Measurements from ENCODE around the gene TRAF6. TPM values are rescaled to one million over a fixed set of nuclear protein-coding genes. Genes with fewer than 3 reads are reported as not detected.
"Not testable (repeated sequence)": the region's sequence is repeated elsewhere in the genome, so short reads cannot be mapped to it uniquely, and the experiment has no call there.

The TRAF6 gene
- 15.8 and 15.9 TPM in 2 replicates for total RNA-seq

- TF ChIP-seq, protein P1, sequence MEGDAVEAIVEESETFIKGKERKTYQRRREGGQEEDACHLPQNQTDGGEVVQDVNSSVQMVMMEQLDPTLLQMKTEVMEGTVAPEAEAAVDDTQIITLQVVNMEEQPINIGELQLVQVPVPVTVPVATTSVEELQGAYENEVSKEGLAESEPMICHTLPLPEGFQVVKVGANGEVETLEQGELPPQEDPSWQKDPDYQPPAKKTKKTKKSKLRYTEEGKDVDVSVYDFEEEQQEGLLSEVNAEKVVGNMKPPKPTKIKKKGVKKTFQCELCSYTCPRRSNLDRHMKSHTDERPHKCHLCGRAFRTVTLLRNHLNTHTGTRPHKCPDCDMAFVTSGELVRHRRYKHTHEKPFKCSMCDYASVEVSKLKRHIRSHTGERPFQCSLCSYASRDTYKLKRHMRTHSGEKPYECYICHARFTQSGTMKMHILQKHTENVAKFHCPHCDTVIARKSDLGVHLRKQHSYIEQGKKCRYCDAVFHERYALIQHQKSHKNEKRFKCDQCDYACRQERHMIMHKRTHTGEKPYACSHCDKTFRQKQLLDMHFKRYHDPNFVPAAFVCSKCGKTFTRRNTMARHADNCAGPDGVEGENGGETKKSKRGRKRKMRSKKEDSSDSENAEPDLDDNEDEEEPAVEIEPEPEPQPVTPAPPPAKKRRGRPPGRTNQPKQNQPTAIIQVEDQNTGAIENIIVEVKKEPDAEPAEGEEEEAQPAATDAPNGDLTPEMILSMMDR (IDR thresholded peaks at IDR 0.05; ENCODE audit: insufficient read depth, low read length, poor library complexity, severe bottlenecking) = peak; percentile 74
- DNase-seq (ENCODE audit: low read depth) = no peak
Observed at GRCh38 chr11:36509694-36510593, at the start of gene TRAF6. TRAF6 (minus strand) TSS chr11:36510272; CDS start chr11:36501515, 8,757 bp downstream.

DNA sequence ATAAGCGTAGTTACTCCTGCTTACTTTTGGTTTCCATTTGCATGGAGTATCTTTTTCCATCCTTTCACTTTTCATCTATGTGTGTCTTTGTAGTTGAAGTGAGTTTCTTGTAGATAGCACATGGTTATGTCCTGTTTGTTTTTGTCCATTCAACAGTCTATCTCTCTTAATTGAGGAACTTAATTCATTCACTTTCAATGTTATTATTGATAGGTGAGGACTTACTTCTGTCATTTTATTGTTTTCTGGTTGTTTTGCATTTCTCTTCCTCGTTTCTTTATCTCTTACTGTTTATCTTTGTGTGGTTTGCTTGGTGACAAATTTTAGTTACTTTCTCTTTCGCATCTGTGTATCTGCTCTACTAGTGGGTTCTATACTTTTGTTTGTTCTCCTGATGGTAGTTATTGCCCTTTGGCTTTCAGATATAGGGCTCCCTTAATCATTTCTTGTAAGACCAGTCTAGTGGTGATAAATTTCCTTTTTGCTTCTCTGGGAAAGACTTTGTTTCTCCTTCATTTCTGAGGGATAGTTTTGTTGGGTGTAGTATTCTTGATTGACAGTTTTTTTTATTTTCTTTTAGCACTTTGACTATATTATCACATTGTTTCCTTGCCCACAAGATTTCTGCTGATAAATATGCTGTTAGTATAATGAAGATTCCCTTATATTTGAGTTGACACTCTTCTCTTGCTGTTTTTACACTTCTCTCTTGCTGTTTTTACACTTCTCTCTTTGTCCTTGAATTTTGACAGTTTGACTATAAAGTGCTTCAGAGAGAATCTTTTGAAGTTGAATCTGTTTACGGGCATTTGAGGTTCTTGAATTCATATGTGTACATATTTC, 48.7 kb upstream of the TRAF6 start:
- Histone ChIP-seq H3K36me3 (ENCODE audit: control insufficient read depth, insufficient read depth, low read length) (no peaks in the 10 kb centered on the region), H3K27me3 (ENCODE audit: control insufficient read depth, insufficient read depth, low read length) (no peaks in the 10 kb centered on the region), H3K4me3 (ENCODE audit: low read depth, low read length) (no peak overlapping the region)
- DNase-seq (ENCODE audit: low read depth) = no peak
- TF ChIP-seq, protein P1 (IDR thresholded peaks at IDR 0.05; ENCODE audit: insufficient read depth, low read length, poor library complexity, severe bottlenecking) = no peak

More at GRCh38 chr11:36509694-36510593, at the start of gene TRAF6:
- no peaks in the 10 kb centered on the region for H3K27me3 ChIP-seq (ENCODE audit: control insufficient read depth, insufficient read depth, low read length)
- H3K36me3 ChIP-seq (ENCODE audit: control insufficient read depth, insufficient read depth, low read length) = no peaks in the 10 kb centered on the region
- H3K4me3 ChIP-seq (ENCODE audit: low read depth, low read length) = peak within 1 kb of the TSS; percentile 91

DNA sequence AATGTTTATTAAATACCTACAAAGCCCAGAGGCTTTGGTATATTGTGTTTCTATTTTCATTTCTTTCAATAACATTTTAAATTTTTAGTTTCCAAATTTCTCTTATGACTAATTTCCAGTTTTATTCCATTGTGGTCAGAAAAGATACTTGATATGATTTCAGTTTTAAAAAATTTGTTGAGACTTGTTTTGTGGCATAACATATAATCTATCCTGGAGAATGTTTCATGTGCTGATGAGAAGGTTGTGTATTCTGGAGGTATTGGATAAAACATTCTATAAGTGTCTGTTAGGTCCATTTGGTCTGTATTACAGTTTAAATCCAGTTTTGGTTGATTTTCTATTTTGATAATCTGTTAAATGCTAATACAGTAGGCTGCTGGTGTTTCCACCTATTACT, 47.9 kb upstream of the TRAF6 start:
- TF ChIP-seq, protein P1 (IDR thresholded peaks at IDR 0.05; ENCODE audit: insufficient read depth, low read length, poor library complexity, severe bottlenecking) = no peak
- H3K27me3 ChIP-seq (ENCODE audit: control insufficient read depth, insufficient read depth, low read length) = no peaks in the 10 kb centered on the region
- no peak overlapping the region for H3K4me3 ChIP-seq (ENCODE audit: low read depth, low read length)
- no peaks in the 10 kb centered on the region for H3K36me3 ChIP-seq (ENCODE audit: control insufficient read depth, insufficient read depth, low read length)
- DNase-seq (ENCODE audit: low read depth) = no peak

DNA sequence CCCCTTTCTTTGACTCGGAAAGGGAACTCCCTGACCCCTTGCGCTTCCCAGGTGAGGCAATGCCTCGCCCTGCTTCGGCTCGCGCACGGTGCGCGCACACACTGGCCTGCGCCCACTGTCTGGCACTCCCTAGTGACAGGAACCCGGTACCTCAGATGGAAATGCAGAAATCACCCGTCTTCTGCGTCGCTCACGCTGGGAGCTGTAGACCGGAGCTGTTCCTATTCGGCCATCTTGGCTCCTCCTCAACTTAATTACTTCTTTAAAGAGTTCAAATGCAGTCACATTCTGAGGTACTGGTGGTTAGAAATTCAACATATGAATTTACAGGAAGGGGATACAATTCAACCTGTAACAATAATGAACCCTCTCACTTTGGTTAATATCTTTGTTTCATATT, 47.3 kb upstream of the TRAF6 start:
- H3K4me3 ChIP-seq (ENCODE audit: low read depth, low read length); DNase-seq (ENCODE audit: low read depth); H3K36me3 ChIP-seq (ENCODE audit: control insufficient read depth, insufficient read depth, low read length); H3K27me3 ChIP-seq (ENCODE audit: control insufficient read depth, insufficient read depth, low read length): not testable (repeated sequence)

- H3K36me3 ChIP-seq (ENCODE audit: control insufficient read depth, insufficient read depth, low read length) = no peaks in the 10 kb centered on the region
Observed at GRCh38 chr11:36550385-36551115, 40.5 kb upstream of the TRAF6 start.

More at GRCh38 chr11:36550385-36551115, 40.5 kb upstream of the TRAF6 start:
- TF ChIP-seq, protein P1 (IDR thresholded peaks at IDR 0.05; ENCODE audit: insufficient read depth, low read length, poor library complexity, severe bottlenecking) = no peak
- no peaks in the 10 kb centered on the region for H3K27me3 ChIP-seq (ENCODE audit: control insufficient read depth, insufficient read depth, low read length)
- DNase-seq (ENCODE audit: low read depth) = no peak
- H3K4me3 ChIP-seq (ENCODE audit: low read depth, low read length) = no peak overlapping the region

Measured in kidney epithelial cell (primary cell).